ENCODE data around the gene CSNK2A2. TPM values are rescaled to one million over a fixed set of nuclear protein-coding genes. Genes with fewer than 3 reads are reported as not detected.
A peak's percentile ranks its signal among the peaks of the same experiment; 100 is the strongest.

CSNK2A2 gene
- polyA plus RNA-seq, 6 donors from 2014 or later = 5.9 to 12.2 (median 9.9) TPM

- Mint-ChIP-seq H3K27ac (no peak overlapping the region), H3K27me3 (no peaks in the 10 kb centered on the region), H3K36me3 (peaks cover 0 to 9% of the 10 kb centered on the region in 2 donors), H3K4me1 (no peaks in the 10 kb centered on the region), H3K9me3 (no peaks in the 10 kb centered on the region), H3K4me3 (no peak overlapping the region)
- ATAC-seq (ENCODE audit: low read depth in 2 of 2) (no peak), DNase-seq (no peak)
Measured at GRCh38 chr16:58154345-58154744, 43.6 kb downstream of the CSNK2A2 start.

GRCh38 chr16:58152246-58152868 is 45.5 kb downstream of the CSNK2A2 start:
- H3K4me3 Mint-ChIP-seq = no peak overlapping the region
- no peak for DNase-seq
- no peaks in the 10 kb centered on the region for H3K27me3 Mint-ChIP-seq
- H3K4me1 Mint-ChIP-seq = peaks cover 0 to 4% (median 0%) of the 10 kb centered on the region in 3 donors
- peaks cover 0 to 7% of the 10 kb centered on the region in 2 donors for H3K36me3 Mint-ChIP-seq
- ATAC-seq (ENCODE audit: low read depth in 2 of 2) = no peak
- no peak overlapping the region for H3K27ac Mint-ChIP-seq
- no peaks in the 10 kb centered on the region for H3K9me3 Mint-ChIP-seq

- ATAC-seq (ENCODE audit: low read depth in 2 of 2) = no peak
- Mint-ChIP-seq H3K27ac (peak overlapping the region in 1 of 6 donors; percentile 46), H3K9me3 (peaks cover 0 to 4% (median 0%) of the 10 kb centered on the region in 7 donors), H3K36me3 (peaks cover 23 to 44% of the 10 kb centered on the region in 2 donors), H3K4me1 (peaks cover 0 to 8% (median 1%) of the 10 kb centered on the region in 3 donors), H3K4me3 (no peak overlapping the region), H3K27me3 (no peaks in the 10 kb centered on the region)
- no peak for DNase-seq
Measured at GRCh38 chr16:58148526-58148925, 49.4 kb downstream of the CSNK2A2 start.

GRCh38 chr16:58148099-58148498 is 49.8 kb downstream of the CSNK2A2 start:
- Mint-ChIP-seq H3K36me3 (peaks cover 26 to 47% of the 10 kb centered on the region in 2 donors), H3K4me1 (peaks cover 0 to 8% (median 1%) of the 10 kb centered on the region in 3 donors), H3K9me3 (peaks cover 0 to 5% (median 0%) of the 10 kb centered on the region in 7 donors), H3K4me3 (no peak overlapping the region), H3K27me3 (no peaks in the 10 kb centered on the region), H3K27ac (peak overlapping the region in 1 of 6 donors; percentile 46)
- ATAC-seq (ENCODE audit: low read depth in 2 of 2) (no peak), DNase-seq (no peak)

GRCh38 chr16:58138852-58139251 is 59.1 kb downstream of the CSNK2A2 start:
- no peaks in the 10 kb centered on the region for H3K4me1 Mint-ChIP-seq
- H3K36me3 Mint-ChIP-seq = peaks cover 34 to 55% of the 10 kb centered on the region in 2 donors
- no peaks in the 10 kb centered on the region for H3K27me3 Mint-ChIP-seq
- ATAC-seq (ENCODE audit: low read depth in 2 of 2) (no peak), DNase-seq (no peak)
- no peak overlapping the region for H3K4me3 Mint-ChIP-seq
- H3K27ac Mint-ChIP-seq = no peak overlapping the region
- peaks cover 0 to 21% (median 8%) of the 10 kb centered on the region in 7 donors for H3K9me3 Mint-ChIP-seq

GRCh38 chr16:58137581-58137980 is 60.3 kb downstream of the CSNK2A2 start:
- DNase-seq (no peak), ATAC-seq (ENCODE audit: low read depth in 2 of 2) (no peak)
- Mint-ChIP-seq H3K27ac (no peak overlapping the region), H3K4me1 (no peaks in the 10 kb centered on the region), H3K27me3 (no peaks in the 10 kb centered on the region), H3K36me3 (peaks cover 29 to 47% of the 10 kb centered on the region in 2 donors), H3K9me3 (peaks cover 0 to 19% (median 8%) of the 10 kb centered on the region in 7 donors), H3K4me3 (no peak overlapping the region)

- Mint-ChIP-seq H3K4me3 (peak within 1 kb of the TSS; percentile 87 to 99 (median 96)), H3K27me3 (no peaks in the 10 kb centered on the region), H3K27ac (peak within 1 kb of the TSS; percentile 94 to 99 (median 98)), H3K36me3 (no peaks in the 10 kb centered on the region), H3K9me3 (peaks cover 0 to 1% (median 0%) of the 10 kb centered on the region in 7 donors), H3K4me1 (peaks cover 28 to 42% (median 34%) of the 10 kb centered on the region in 3 donors)
- DNase-seq = peak; percentile 97
- ATAC-seq (ENCODE audit: low read depth in 2 of 2) = peak; percentile 82 to 83
Measured at GRCh38 chr16:58129097-58129936, 68.6 kb downstream of the CSNK2A2 start, which contains the start of gene CFAP20. TSS of gene CFAP20 (minus strand) at chr16:58129381. CDS start at chr16:58129115, 266 bp downstream.

- ATAC-seq (ENCODE audit: low read depth in 2 of 2) = peak; percentile 2 to 3
Measured at GRCh38 chr16:58128711-58129096, 69.2 kb downstream of the CSNK2A2 start.

GRCh38 chr16:58128181-58128631 is 69.7 kb downstream of the CSNK2A2 start:
- H3K4me1 Mint-ChIP-seq = peaks cover 34 to 50% (median 39%) of the 10 kb centered on the region in 3 donors
- ATAC-seq (ENCODE audit: low read depth in 2 of 2) (no peak), DNase-seq (no peak)
- H3K27ac Mint-ChIP-seq = peak overlapping the region; percentile 91 to 99 (median 96)
- no peaks in the 10 kb centered on the region for H3K27me3 Mint-ChIP-seq
- peaks cover 0 to 1% (median 0%) of the 10 kb centered on the region in 7 donors for H3K9me3 Mint-ChIP-seq
- peak overlapping the region; percentile 87 to 99 (median 96) for H3K4me3 Mint-ChIP-seq
- no peaks in the 10 kb centered on the region for H3K36me3 Mint-ChIP-seq

More at GRCh38 chr16:58128711-58129096, 69.2 kb downstream of the CSNK2A2 start:
- peaks cover 32 to 49% (median 37%) of the 10 kb centered on the region in 3 donors for H3K4me1 Mint-ChIP-seq
- H3K27ac Mint-ChIP-seq = peak overlapping the region; percentile 94 to 99 (median 98)
- peak overlapping the region; percentile 87 to 99 (median 96) for H3K4me3 Mint-ChIP-seq
- no peaks in the 10 kb centered on the region for H3K27me3 Mint-ChIP-seq
- H3K9me3 Mint-ChIP-seq = peaks cover 0 to 1% (median 0%) of the 10 kb centered on the region in 7 donors
- no peaks in the 10 kb centered on the region for H3K36me3 Mint-ChIP-seq
- DNase-seq = no peak

GRCh38 chr16:58127634-58128033 is 70.3 kb downstream of the CSNK2A2 start:
- DNase-seq = no peak
- Mint-ChIP-seq H3K4me3 (peak overlapping the region; percentile 1 to 99 (median 94)), H3K36me3 (no peaks in the 10 kb centered on the region), H3K9me3 (peaks cover 0 to 1% (median 0%) of the 10 kb centered on the region in 7 donors), H3K27me3 (no peaks in the 10 kb centered on the region), H3K27ac (peak overlapping the region; percentile 92 to 99 (median 96)), H3K4me1 (peaks cover 34 to 51% (median 39%) of the 10 kb centered on the region in 3 donors)
- no peak for ATAC-seq (ENCODE audit: low read depth in 2 of 2)

GRCh38 chr16:58127033-58127556 is 70.8 kb downstream of the CSNK2A2 start:
- ATAC-seq (ENCODE audit: low read depth in 2 of 2) = peak; percentile 37 to 40
- peak overlapping the region; percentile 92 to 99 (median 96) for H3K27ac Mint-ChIP-seq

GRCh38 chr16:58126451-58126961 is 71.4 kb downstream of the CSNK2A2 start:
- no peak for DNase-seq
- H3K36me3 Mint-ChIP-seq = no peaks in the 10 kb centered on the region
- no peaks in the 10 kb centered on the region for H3K27me3 Mint-ChIP-seq
- H3K4me3 Mint-ChIP-seq = peak overlapping the region in 4 of 8 donors; percentile 1 to 97 (median 56)
- no peak for ATAC-seq (ENCODE audit: low read depth in 2 of 2)
- peak overlapping the region; percentile 89 to 99 (median 96) for H3K27ac Mint-ChIP-seq
- H3K4me1 Mint-ChIP-seq = peaks cover 39 to 59% (median 43%) of the 10 kb centered on the region in 3 donors
- peaks cover 0 to 1% (median 0%) of the 10 kb centered on the region in 7 donors for H3K9me3 Mint-ChIP-seq

More at GRCh38 chr16:58127033-58127556, 70.8 kb downstream of the CSNK2A2 start:
- DNase-seq = peak; percentile 39
- Mint-ChIP-seq H3K36me3 (no peaks in the 10 kb centered on the region), H3K4me1 (peaks cover 34 to 53% (median 39%) of the 10 kb centered on the region in 3 donors), H3K4me3 (peak overlapping the region in 7 of 8 donors; percentile 47 to 97 (median 93)), H3K9me3 (peaks cover 0 to 1% (median 0%) of the 10 kb centered on the region in 7 donors), H3K27me3 (no peaks in the 10 kb centered on the region)

All from naive B cell (primary cell).